Omental fat pad (tissue), 4 donors: ENCODE results near the gene DLAT. TPM values are rescaled to one million over a fixed set of nuclear protein-coding genes. Genes with fewer than 3 reads are reported as not detected.
"Not testable (repeated sequence)": the region's sequence is repeated elsewhere in the genome, so short reads cannot be mapped to it uniquely, and the experiment has no call there.

ENCODE experiments used
- ATAC-seq: fragments of 150-250 bp; one replicate; pipeline ENCODE4 v1.9.1; 2016; ENCODE audit warnings: mild to moderate bottlenecking, moderate library complexity; ENCODE audit not compliant: low FRiP score
- DNase-seq: peaks from one replicate; pipeline ENCODE4 v3.0.0-alpha.2; 2019; ENCODE audit warnings: low spot score
- CTCF ChIP-seq, 3 donors: fragments of 450-650 bp; IDR thresholded peaks; one replicate each; pipeline ENCODE4 v1.5.1; 2016 to 2017; ENCODE audit warnings: antibody characterized with exemption in 3 of 3, mild to moderate bottlenecking in 3 of 3, moderate library complexity in 2 of 3
- total RNA-seq, 4 donors: library from RNA; depleted of rRNA; stranded (reverse); fragments of >200 nt; gene quantifications; one replicate each; pipeline ENCODE4 v1.1.0, GENCODE V29; 2016

Gene DLAT
- total RNA-seq, 4 donors from 2014 or later = 20.5 to 61.6 (median 36.1) TPM

DNA sequence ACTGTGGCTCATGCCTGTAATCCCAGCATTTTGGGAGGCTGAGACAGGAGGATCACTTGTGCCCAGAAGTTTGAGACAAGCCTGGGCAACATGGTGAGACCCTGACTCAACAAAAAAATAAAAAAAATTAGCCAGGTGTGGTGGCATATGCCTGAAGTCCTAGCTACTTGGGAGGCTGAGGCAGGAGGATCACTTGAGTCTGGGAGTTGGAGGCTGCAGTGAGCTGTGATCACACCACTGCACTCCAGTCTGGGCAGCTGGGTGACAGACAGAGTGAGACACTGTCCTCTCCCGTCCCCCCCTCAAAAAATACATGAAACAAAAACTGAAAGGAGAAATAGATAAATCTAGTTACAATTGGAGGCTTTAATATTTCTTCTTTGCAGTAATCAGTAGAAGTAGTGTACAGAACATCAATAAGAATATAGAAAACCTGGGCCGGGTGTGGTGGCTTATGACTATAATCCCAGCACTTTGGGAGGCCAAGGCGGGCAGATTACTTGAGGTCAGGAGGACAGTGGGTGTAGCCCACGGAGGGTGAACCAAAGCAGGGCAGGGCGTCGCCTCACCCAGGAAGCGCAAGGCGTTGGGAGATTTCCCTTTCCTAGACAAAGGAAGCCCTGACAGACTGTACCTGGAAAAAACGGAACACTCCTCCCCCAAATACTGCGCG lies 19.6 kb upstream of the DLAT start:
- ATAC-seq = no peak
- TF ChIP-seq CTCF (IDR thresholded peaks at IDR 0.05) = no peak
- DNase-seq = no peak

- DNase-seq, ATAC-seq: not testable (repeated sequence)
Measured at GRCh38 chr11:112006095-112006441, 19.1 kb upstream of the DLAT start.

GRCh38 chr11:112011451-112011850 lies 13.8 kb upstream of the DLAT start:
- DNase-seq, ATAC-seq: not testable (repeated sequence)

GRCh38 chr11:112012874-112013273 lies 12.3 kb upstream of the DLAT start:
- ATAC-seq = peak; percentile 70
- TF ChIP-seq CTCF (IDR thresholded peaks at IDR 0.05) = no peak

DNA sequence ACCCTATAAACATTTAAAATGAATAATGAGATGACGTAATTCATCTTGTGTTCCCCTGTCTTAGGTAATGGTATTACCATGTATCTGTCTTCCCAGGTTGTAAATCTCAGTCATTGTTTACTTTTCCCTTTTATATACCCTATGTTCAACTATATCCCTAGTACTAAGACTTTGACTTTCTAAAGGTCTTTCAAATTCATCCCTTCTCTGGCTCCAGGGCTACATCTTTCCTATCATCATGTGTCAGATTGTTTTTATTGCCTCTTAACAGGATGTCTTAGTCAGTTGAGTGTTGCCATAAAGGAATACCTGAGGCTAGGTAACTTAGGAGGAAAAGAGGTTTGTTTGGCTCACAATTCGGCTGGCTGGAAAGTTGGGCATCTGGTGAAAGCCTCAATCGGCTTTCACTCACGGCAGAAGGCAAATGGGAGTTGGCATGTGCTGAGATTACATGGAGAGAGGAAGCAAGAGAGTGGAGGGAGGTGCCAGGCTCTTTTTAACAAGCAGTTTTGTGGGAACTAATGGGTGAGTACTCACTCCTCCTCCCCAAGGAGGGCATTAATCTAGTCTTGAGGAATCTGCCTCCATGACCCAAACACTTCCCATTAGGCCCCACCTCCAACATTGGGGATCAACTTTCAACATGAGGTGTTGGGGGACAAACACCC lies 11.6 kb upstream of the DLAT start:
- TF ChIP-seq CTCF (IDR thresholded peaks at IDR 0.05) = no peak
- ATAC-seq = no peak

More at GRCh38 chr11:112012874-112013273, 12.3 kb upstream of the DLAT start:
- no peak for DNase-seq

DNA sequence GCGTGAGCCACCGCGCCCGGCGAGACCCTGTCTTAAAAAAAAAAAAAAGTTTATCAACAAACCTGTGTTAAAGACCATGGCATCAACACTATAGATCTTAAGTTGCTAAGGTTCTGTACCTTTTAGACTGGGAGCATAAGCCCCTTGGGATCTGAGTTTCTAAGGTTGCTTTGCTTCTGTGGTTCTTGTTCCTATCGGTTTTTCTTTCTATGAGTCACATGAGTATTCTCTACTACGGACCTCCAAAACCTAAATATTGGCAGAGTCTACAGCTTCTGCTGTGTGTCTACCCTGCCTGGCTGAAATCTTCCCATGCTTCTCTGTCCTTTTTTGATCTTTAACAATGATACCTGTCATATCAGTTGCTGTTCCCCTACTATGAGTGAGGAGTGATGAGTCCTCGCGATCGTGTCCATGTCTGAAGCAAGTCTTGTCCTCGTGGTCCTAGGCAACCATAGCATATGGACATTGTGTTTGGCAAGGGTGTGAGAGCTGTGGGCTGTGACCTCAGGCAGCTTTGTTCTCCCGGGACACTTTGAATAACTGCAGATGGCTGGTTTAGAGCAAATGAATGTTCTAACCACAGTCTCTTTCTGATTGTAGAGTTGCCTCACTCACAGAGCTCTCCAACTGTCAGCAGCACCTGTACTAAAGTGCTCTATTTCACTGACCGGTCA lies 9.0 kb upstream of the DLAT start:
- ATAC-seq = no peak
- DNase-seq = no peak
- no peak for TF ChIP-seq CTCF (IDR thresholded peaks at IDR 0.05)

More for the DNA sequence above, 11.6 kb upstream of the DLAT start:
- DNase-seq = no peak

- ATAC-seq (no peak), DNase-seq (no peak)
- TF ChIP-seq CTCF (IDR thresholded peaks at IDR 0.05) = no peak
Measured at GRCh38 chr11:112016765-112017376, 8.3 kb upstream of the DLAT start.
